ENCODE data around the gene UBXN6.

The UBXN6 gene

DNA sequence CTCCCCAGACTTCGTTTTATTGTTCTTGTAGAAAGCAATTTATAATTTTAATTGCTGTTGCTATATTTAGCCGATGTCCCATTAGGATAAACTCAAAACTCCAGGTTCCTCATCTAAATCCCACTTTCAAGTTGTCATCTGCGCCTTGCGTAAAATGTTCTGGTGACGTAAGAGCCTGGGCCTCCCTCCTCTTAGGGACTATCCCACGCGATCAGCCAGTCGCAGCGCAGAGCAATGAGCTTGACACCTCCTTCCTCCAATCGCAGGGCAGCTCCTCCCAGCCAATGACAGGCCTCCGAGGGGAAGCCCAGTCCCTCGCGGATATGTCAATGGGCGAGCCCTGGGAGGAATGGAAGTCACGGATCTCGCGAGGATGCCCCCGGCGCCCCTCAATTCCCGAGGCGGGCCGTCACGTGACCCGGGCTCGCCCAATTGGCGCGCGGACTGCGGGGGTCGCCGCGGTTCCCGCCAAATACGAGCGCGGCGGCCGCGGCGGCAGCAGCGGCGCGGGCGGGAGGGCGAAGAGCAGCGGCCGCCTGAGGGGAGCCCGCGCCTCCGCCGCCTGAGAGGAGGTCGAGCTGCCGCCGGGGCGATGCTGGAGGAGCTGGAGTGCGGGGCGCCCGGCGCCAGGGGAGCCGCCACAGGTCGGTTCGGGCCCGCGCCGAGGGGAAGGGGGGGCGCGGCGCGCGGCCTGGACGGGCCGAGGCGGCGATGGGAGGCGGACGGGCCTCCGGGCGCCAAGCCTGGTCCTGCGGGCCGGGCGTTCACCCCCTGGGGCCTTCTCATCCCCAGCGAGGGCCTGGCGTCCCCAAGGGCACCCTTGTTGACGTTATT is 55.2 kb downstream of the UBXN6 start, which contains the start of gene CHAF1A:
Gene CHAF1A (plus strand): TSS at position 470 of the 834 bp plus-strand sequence. CDS start 123 bp downstream, at position 593.
- DNase-seq: peak; percentile 100

DNA sequence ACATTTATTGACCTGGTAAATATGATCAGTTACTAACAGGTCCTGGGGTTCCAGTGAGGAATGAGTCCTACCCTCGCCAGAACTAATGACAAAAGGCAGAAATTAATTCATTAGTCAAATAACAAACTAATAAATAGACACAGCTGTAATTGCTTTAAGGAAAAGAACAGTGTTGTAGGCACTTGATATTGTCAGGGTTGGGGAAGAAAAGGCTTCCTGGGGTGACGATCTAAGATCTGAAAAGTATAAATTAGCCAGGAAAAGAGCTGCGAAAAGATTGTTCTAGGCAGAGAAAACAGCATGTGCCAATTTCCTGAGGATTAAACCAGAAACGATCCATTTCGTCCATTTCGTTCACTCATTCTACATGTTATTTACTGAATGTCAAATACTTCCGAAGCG is 55.8 kb downstream of the UBXN6 start:
- DNase-seq: no peak

DNA sequence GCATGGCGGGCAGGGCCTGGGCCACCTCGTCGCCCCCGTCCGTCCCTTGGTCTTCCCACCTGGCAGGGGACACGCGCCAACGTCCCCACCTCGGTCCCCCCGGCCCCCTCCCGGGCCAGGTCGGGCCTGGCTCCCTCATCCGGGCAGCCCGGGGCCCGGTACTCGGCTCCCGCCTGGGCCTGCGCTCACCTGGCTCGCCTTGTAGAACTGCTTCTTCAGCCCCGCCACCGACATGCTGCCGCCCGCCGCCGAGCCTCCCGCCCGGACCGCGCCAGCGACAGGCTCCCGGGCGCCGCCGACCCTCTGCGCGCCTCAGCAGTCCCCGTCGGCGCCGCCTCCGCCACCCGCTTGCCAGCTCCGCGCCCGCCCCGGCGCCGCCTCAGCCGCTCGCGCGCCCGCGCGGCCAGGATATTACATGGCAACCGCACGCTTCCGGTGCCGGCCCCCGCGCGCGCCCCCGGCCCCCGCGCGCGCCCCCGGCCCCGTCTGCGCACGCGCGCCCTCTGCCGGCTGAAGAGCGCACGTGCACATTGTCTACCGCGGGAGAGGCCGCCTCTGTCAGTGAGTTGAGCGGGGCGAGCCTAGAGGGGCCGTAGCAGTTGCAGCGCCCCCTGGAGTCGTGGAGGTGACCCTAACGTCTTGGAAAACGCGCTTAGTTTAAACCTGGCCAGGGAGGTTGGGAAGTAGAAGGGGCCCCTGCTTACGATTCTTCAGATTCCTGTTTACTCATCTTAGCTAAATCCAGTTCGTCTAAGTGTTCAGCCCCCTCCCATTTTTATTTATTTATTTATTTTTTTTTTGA is 57.3 kb downstream of the UBXN6 start, which contains the start of gene SH3GL1:
Gene SH3GL1 (minus strand): TSS at position 413 of the 802 bp plus-strand sequence. CDS start 179 bp downstream, at position 234.
- peak; percentile 89 for DNase-seq

DNA sequence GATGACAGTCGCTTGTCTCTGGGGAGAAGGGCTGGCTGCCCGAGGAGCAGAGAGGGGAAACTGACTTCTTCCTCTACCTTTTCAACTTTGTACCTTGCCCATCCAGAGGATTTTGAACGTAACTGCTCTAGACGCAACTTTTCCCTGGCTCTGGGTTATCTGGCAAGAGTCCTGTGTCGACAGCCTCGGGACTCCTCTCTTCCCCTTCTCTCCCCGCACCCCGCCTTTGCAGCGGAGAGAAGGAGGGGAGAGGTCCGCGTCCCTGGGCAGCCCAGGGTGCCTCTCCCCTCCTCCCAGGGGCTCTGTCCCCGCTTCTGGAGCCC is 57.8 kb downstream of the UBXN6 start:
- DNase-seq: no peak

DNA sequence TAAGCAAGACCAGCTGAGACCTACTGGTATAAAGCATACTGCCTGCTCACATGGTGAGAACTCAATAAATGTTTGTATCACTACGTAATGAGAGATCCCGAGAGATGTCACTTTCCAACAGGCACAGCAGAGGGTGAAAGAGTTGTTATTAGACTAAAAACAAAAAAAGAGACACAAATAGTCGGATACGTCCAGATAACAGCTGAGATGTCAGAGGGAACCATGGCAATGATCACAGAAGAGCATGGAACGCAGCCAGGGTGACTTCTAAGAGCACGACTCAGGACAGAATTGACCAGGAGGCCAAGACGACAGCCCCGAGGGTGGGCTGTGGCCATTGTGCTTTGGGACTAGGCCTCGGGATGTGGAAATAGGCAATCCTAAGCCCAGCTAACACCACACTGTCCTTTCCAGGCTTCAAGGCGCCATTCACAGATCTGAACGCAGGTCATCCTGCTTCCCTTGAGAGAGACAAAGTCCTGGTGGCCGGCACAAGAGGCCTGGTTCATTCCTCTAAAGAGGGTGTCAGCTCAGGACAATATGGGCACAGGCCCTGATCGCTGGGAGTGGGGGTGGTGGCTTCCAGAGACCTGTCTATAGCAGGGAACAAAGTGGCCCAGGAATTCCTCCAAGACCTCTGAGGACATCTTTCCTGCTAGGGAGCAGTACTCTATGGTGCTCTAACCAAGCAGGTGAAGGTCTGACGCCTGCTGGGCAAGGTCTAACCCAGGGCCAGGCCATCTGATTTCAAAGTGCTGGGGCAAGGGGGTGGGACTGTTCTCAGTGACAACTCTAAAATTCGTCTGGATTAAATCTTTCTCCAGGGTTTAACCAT is 60.4 kb downstream of the UBXN6 start:
- no peak for DNase-seq

Data from MV-4-11 (cell line).